Caco-2 (cell line): ENCODE data around the gene GABRR2. TPM values are rescaled to one million over a fixed set of nuclear protein-coding genes. Genes with fewer than 3 reads are reported as not detected.

Source experiments
- BruUV-seq: library from RNA; stranded (reverse); fragments of 400-500 nt; replicated peaks from 2 replicates; lab custom pipeline; 2021; lab: Mats Ljungman, UMichigan
- CTCF ChIA-PET: fragments of 300-600 bp; sonication (Branson Sonifier 250); formaldehyde crosslinking; loops from one replicate; lab custom pipeline; 2022; ENCODE audit warnings: antibody characterized with exemption; lab: Charles Lee
- POLR2A ChIA-PET: fragments of 300-600 bp; sonication (Branson Sonifier 250); formaldehyde crosslinking; loops from one replicate; lab custom pipeline; 2022; ENCODE audit warnings: antibody characterized with exemption; lab: Charles Lee
- DNase-seq, 2 experiments: peaks; one replicate each; pipeline versions ENCODE4 v3.0.0 to v3.0.0-alpha.2; 2020 to 2022
- H3K27me3 ChIP-seq: replicated peaks from 2 replicates; pipeline ENCODE4 v1.6.0; 2011; ENCODE audit warnings: low read length; ENCODE audit not compliant: control insufficient read depth, insufficient read depth
- H3K36me3 ChIP-seq: 2 replicates; pipeline ENCODE4 v1.5.1; 2011; ENCODE audit warnings: low read length; ENCODE audit not compliant: control insufficient read depth, insufficient read depth
- H3K4me1 ChIP-seq: fragments of 250-450 bp; sonication (Bioruptor Pico); 2 replicates; pipeline ENCODE4 v1.5.1; 2020; ENCODE audit warnings: mild to moderate bottlenecking
- H3K4me3 ChIP-seq: 2 replicates; pipeline ENCODE4 v1.5.1; 2011; ENCODE audit warnings: low read depth, mild to moderate bottlenecking, control low read depth, low read length
- H3K9me3 ChIP-seq: fragments of 250-450 bp; sonication (Bioruptor Pico); 2 replicates; pipeline ENCODE4 v1.5.1; 2020; ENCODE audit warnings: mild to moderate bottlenecking, moderate library complexity
- H3K27ac Mint-ChIP-seq: one replicate; pipeline ENCODE4 v1.8.0; 2022; ENCODE audit warnings: mixed read lengths; ENCODE audit not compliant: unreplicated experiment
- H3K27me3 Mint-ChIP-seq: one replicate; pipeline ENCODE4 v1.8.0; 2022; ENCODE audit warnings: mixed read lengths; ENCODE audit not compliant: insufficient read depth, unreplicated experiment
- H3K36me3 Mint-ChIP-seq: one replicate; pipeline ENCODE4 v1.8.0; 2022; ENCODE audit warnings: mild to moderate bottlenecking, mixed read lengths; ENCODE audit not compliant: insufficient read depth, unreplicated experiment
- H3K4me1 Mint-ChIP-seq: one replicate; pipeline ENCODE4 v1.8.0; 2022; ENCODE audit warnings: low read depth, mixed read lengths; ENCODE audit not compliant: unreplicated experiment
- H3K4me3 Mint-ChIP-seq: one replicate; pipeline ENCODE4 v1.8.0; 2022; ENCODE audit warnings: mild to moderate bottlenecking, moderate library complexity, mixed read lengths; ENCODE audit not compliant: unreplicated experiment
- H3K9me3 Mint-ChIP-seq: one replicate; pipeline ENCODE4 v1.8.0; 2022; ENCODE audit warnings: mixed read lengths; ENCODE audit not compliant: unreplicated experiment
- CTCF ChIP-seq, 2 experiments: fragments of 200-600 bp in 1 of 2; IDR thresholded peaks; 1 replicate in 1 of 2; 2 replicates in 1 of 2; pipeline versions ENCODE4 v1.5.1 to v1.8.0; 2011 to 2022; ENCODE audit warnings: antibody characterized with exemption in 1 of 2, control low read depth in 1 of 2, inconsistent platforms in 1 of 2, low read depth in 1 of 2, low read length in 1 of 2, mild to moderate bottlenecking in 1 of 2, moderate library complexity in 1 of 2; ENCODE audit not compliant: insufficient read depth in 1 of 2, severe bottlenecking in 1 of 2, unreplicated experiment in 1 of 2
- intact Hi-C: fragments of 100-400 bp; cut with micrococcal nuclease; formaldehyde crosslinking; loops from one replicate; pipeline ENCODE4 v1.10.0; 2022; ENCODE audit not compliant: unreplicated experiment
- total RNA-seq: library from RNA; stranded (reverse); gene quantifications from 2 replicates; pipeline ENCODE4 v1.2.3, GENCODE V29; 2022

Gene GABRR2
- total RNA-seq, 1 experiment from 2014 or later: 0.29 TPM

- no peak overlapping the region for H3K27ac Mint-ChIP-seq
- intact Hi-C loops: no loop called here
- H3K27me3 Mint-ChIP-seq: peaks cover 3% of the 10 kb centered on the region
- CTCF ChIA-PET: no interaction called here
- H3K4me1 Mint-ChIP-seq: no peaks in the 10 kb centered on the region
- Histone ChIP-seq H3K36me3 (no peaks in the 10 kb centered on the region), H3K4me3 (no peak overlapping the region), H3K27me3 (no peaks in the 10 kb centered on the region), H3K4me1 (no peaks in the 10 kb centered on the region), H3K9me3 (no peaks in the 10 kb centered on the region)
- no peak for DNase-seq
- POLR2A ChIA-PET: no interaction called here
- no peak overlapping the region for H3K4me3 Mint-ChIP-seq
- BruUV-seq: no TSS peak
- TF ChIP-seq CTCF (IDR thresholded peaks at IDR 0.05; ENCODE audit: insufficient read depth in 1 of 2, low read depth in 1 of 2, low read length in 1 of 2, severe bottlenecking in 1 of 2, unreplicated experiment in 1 of 2): no peak
- H3K9me3 Mint-ChIP-seq: no peaks in the 10 kb centered on the region
- H3K36me3 Mint-ChIP-seq: no peaks in the 10 kb centered on the region
Measured at GRCh38 chr6:89291256-89291819, 23.8 kb downstream of the GABRR2 start.

GRCh38 chr6:89290401-89291155, 24.5 kb downstream of the GABRR2 start:
- intact Hi-C loops: no loop called here
- Histone ChIP-seq H3K4me1 (no peaks in the 10 kb centered on the region), H3K9me3 (no peaks in the 10 kb centered on the region), H3K4me3 (no peak overlapping the region), H3K36me3 (no peaks in the 10 kb centered on the region), H3K27me3 (no peaks in the 10 kb centered on the region)
- ChIA-PET POLR2A (no interaction called here), CTCF (no interaction called here)
- Mint-ChIP-seq H3K4me3 (no peak overlapping the region), H3K4me1 (no peaks in the 10 kb centered on the region), H3K27ac (no peak overlapping the region), H3K36me3 (no peaks in the 10 kb centered on the region), H3K27me3 (peaks cover 3% of the 10 kb centered on the region), H3K9me3 (no peaks in the 10 kb centered on the region)
- no peak for TF ChIP-seq CTCF (IDR thresholded peaks at IDR 0.05; ENCODE audit: insufficient read depth in 1 of 2, low read depth in 1 of 2, low read length in 1 of 2, severe bottlenecking in 1 of 2, unreplicated experiment in 1 of 2)
- BruUV-seq: no TSS peak
- DNase-seq: no peak

- H3K27me3 ChIP-seq: no peaks in the 10 kb centered on the region
- no peak for DNase-seq
- H3K36me3 ChIP-seq: no peaks in the 10 kb centered on the region
- CTCF ChIA-PET: no interaction called here
- intact Hi-C loops: no loop called here
- no peaks in the 10 kb centered on the region for H3K4me1 Mint-ChIP-seq
- no peak for TF ChIP-seq CTCF (IDR thresholded peaks at IDR 0.05; ENCODE audit: insufficient read depth in 1 of 2, low read depth in 1 of 2, low read length in 1 of 2, severe bottlenecking in 1 of 2, unreplicated experiment in 1 of 2)
- H3K4me1 ChIP-seq: no peaks in the 10 kb centered on the region
- H3K27me3 Mint-ChIP-seq: peaks cover 3% of the 10 kb centered on the region
- H3K9me3 Mint-ChIP-seq: no peaks in the 10 kb centered on the region
- H3K4me3 Mint-ChIP-seq: no peak overlapping the region
- H3K27ac Mint-ChIP-seq: no peak overlapping the region
- POLR2A ChIA-PET: no interaction called here
- no peaks in the 10 kb centered on the region for H3K9me3 ChIP-seq
- no TSS peak for BruUV-seq
- H3K36me3 Mint-ChIP-seq: no peaks in the 10 kb centered on the region
- no peak overlapping the region for H3K4me3 ChIP-seq
Measured at GRCh38 chr6:89289710-89290109, 25.4 kb downstream of the GABRR2 start.
